ENCODE results near the gene OR1I1. TPM values are rescaled to one million over a fixed set of nuclear protein-coding genes. Genes with fewer than 3 reads are reported as not detected.

Gene OR1I1
- total and polyA plus RNA-seq, 4 donors, result 0.13 TPM; not detected in 3

DNA sequence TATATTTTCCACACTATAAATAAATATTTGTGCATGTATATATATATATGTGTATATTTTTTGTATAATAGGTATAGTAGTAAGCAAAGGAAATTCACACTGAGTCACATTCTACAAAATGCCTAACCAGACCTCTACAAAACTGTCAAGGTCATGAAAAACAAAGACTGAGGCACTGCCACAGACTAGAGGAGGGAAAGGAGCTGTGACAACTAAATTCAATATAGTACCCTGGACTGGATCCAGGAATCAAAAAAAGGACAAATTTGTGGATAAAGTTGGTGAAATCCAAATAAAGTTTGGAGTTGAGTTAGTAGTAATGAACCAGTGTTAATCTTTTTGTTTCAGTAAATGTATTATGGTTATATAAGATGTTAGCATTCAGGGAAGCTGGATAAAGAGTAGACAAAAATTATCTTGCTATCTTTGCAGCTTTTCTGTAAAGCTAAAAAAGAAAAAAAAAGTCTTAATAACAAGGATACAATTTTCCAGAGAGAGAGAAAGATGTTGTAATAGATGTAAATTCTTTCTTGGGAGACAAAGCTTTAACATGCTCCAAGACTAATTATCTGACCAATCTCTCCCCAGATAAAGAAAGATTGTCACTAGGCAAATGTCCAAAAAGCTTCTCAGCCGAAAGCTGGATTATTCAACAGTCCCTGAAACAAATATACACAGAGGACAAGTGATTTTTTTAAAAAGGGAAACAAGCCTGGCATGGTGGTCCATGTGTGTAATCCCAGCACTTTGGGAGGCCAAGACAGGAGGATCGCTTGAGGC, 44.3 kb downstream of the OR1I1 start:
- Histone ChIP-seq H3K4me3 (ENCODE audit: low read length in 2 of 2) (no peak overlapping the region), H3K36me3 (ENCODE audit: control insufficient read depth in 1 of 2, insufficient read depth in 2 of 2, low read length in 1 of 2) (no peaks in the 10 kb centered on the region), H3K9me3 (ENCODE audit: control insufficient read depth, low read length) (no peaks in the 10 kb centered on the region), H3K27me3 (ENCODE audit: control insufficient read depth in 1 of 2, insufficient read depth in 2 of 2, low read length in 1 of 2) (no peaks in the 10 kb centered on the region), H3K27ac (ENCODE audit: low read depth in 1 of 2, low read length in 2 of 2) (no peak overlapping the region), H3K4me1 (ENCODE audit: control insufficient read depth in 1 of 2, insufficient read depth in 2 of 2, low read length in 2 of 2) (no peaks in the 10 kb centered on the region)
- DNase-seq (no peak), ATAC-seq (ENCODE audit: low FRiP score) (no peak)
- intact Hi-C loops (cut with DNase I), result no loop called here
- WGBS, 2 donors, result 59 to 62% methylated on average over 2 of the region's 2 CpGs

- DNase-seq (no peak), ATAC-seq (ENCODE audit: low FRiP score) (no peak)
- H3K4me3 ChIP-seq (ENCODE audit: low read length in 2 of 2), result no peak overlapping the region
- no peak overlapping the region for H3K27ac ChIP-seq (ENCODE audit: low read depth in 1 of 2, low read length in 2 of 2)
- 80 to 81% methylated on average over 6 of the region's 6 CpGs for WGBS, 2 donors
- H3K4me1 ChIP-seq (ENCODE audit: control insufficient read depth in 1 of 2, insufficient read depth in 2 of 2, low read length in 2 of 2), result no peaks in the 10 kb centered on the region
- intact Hi-C loops (cut with DNase I), result no loop called here
- no peaks in the 10 kb centered on the region for H3K36me3 ChIP-seq (ENCODE audit: control insufficient read depth in 1 of 2, insufficient read depth in 2 of 2, low read length in 1 of 2)
- H3K9me3 ChIP-seq (ENCODE audit: control insufficient read depth, low read length), result no peaks in the 10 kb centered on the region
- H3K27me3 ChIP-seq (ENCODE audit: control insufficient read depth in 1 of 2, insufficient read depth in 2 of 2, low read length in 1 of 2), result no peaks in the 10 kb centered on the region
Measured at GRCh38 chr19:15128162-15128770, 46.3 kb downstream of the OR1I1 start.

DNA sequence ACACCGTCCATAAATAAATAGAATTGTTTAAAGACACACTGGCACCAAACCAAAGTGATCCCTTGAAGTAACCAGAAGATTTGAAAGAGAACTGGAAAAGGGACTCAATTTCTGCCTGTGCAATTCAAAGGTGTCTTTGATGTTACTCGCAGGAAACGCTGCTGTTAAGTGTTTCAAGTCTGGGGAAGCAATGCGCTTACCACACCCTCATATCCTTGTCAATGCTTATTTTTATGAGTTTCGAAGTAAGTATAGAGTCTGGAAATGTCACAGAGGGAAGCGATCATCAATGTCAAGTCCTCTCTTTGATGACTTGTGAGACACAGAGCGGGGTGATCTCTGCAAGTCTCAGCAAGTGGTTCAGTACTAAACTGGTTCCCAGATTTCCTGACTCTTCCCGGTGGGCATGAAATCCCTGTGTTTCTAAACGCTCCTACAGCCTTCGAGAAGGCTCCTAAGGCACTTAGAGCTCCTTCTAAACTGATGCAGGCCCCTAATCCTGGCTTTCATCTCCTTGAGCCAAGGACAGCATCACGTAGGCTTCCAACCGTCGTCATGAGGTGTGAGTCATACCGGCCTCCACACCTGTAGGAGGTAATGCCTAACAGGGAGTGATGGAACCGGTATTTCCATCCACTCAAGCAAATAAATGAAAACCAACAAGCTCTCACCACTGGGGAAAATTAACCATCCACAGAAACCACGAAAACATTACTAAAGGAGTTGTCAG, 48.0 kb downstream of the OR1I1 start:
- no peak for ATAC-seq (ENCODE audit: low FRiP score)
- Histone ChIP-seq H3K36me3 (ENCODE audit: control insufficient read depth in 1 of 2, insufficient read depth in 2 of 2, low read length in 1 of 2) (no peaks in the 10 kb centered on the region), H3K4me1 (ENCODE audit: control insufficient read depth in 1 of 2, insufficient read depth in 2 of 2, low read length in 2 of 2) (no peaks in the 10 kb centered on the region), H3K27me3 (ENCODE audit: control insufficient read depth in 1 of 2, insufficient read depth in 2 of 2, low read length in 1 of 2) (no peaks in the 10 kb centered on the region), H3K4me3 (ENCODE audit: low read length in 2 of 2) (no peak overlapping the region), H3K9me3 (ENCODE audit: control insufficient read depth, low read length) (no peaks in the 10 kb centered on the region), H3K27ac (ENCODE audit: low read depth in 1 of 2, low read length in 2 of 2) (no peak overlapping the region)
- no peak for DNase-seq
- intact Hi-C loops (cut with DNase I), result no loop called here
- 81% methylated on average over 16 of the region's 16 CpGs for WGBS, 2 donors

GRCh38 chr19:15136234-15136954, 54.4 kb downstream of the OR1I1 start:
- Histone ChIP-seq H3K4me3 (ENCODE audit: low read length in 2 of 2) (no peak overlapping the region), H3K4me1 (ENCODE audit: control insufficient read depth in 1 of 2, insufficient read depth in 2 of 2, low read length in 2 of 2) (no peaks in the 10 kb centered on the region), H3K27ac (ENCODE audit: low read depth in 1 of 2, low read length in 2 of 2) (no peak overlapping the region), H3K9me3 (ENCODE audit: control insufficient read depth, low read length) (no peaks in the 10 kb centered on the region), H3K27me3 (ENCODE audit: control insufficient read depth in 1 of 2, insufficient read depth in 2 of 2, low read length in 1 of 2) (no peaks in the 10 kb centered on the region), H3K36me3 (ENCODE audit: control insufficient read depth in 1 of 2, insufficient read depth in 2 of 2, low read length in 1 of 2) (no peaks in the 10 kb centered on the region)
- DNase-seq (no peak), ATAC-seq (ENCODE audit: low FRiP score) (no peak)
- WGBS, 2 donors, result 67 to 70% methylated on average over 2 of the region's 2 CpGs
- intact Hi-C loops (cut with DNase I), result no loop called here

DNA sequence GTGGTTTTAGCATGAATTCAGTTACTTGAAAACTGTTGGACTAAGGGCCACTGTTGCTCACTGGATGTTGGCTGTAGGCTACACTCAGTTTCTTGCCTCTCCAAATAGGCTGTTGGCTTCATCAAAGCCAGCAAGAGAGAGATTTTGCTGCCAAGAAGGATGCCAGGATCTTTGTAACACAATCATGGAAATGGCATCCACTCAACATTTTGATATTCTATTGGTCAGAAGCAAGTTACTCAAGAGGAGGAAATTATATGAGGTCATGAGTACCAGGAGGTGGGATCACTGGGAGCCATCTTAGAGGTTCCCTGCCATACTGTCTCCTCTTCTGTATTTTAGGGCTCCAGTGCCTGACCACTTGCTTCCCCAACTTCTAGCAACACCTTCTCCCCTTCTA, 55.8 kb downstream of the OR1I1 start:
- Histone ChIP-seq H3K9me3 (ENCODE audit: control insufficient read depth, low read length) (no peaks in the 10 kb centered on the region), H3K4me1 (ENCODE audit: control insufficient read depth in 1 of 2, insufficient read depth in 2 of 2, low read length in 2 of 2) (no peaks in the 10 kb centered on the region), H3K27me3 (ENCODE audit: control insufficient read depth in 1 of 2, insufficient read depth in 2 of 2, low read length in 1 of 2) (no peaks in the 10 kb centered on the region), H3K36me3 (ENCODE audit: control insufficient read depth in 1 of 2, insufficient read depth in 2 of 2, low read length in 1 of 2) (no peaks in the 10 kb centered on the region), H3K4me3 (ENCODE audit: low read length in 2 of 2) (no peak overlapping the region), H3K27ac (ENCODE audit: low read depth in 1 of 2, low read length in 2 of 2) (no peak overlapping the region)
- intact Hi-C loops (cut with DNase I), result no loop called here
- DNase-seq, result no peak
- ATAC-seq (ENCODE audit: low FRiP score), result no peak

GRCh38 chr19:15138427-15138826, 56.4 kb downstream of the OR1I1 start:
- Histone ChIP-seq H3K4me3 (ENCODE audit: low read length in 2 of 2) (no peak overlapping the region), H3K36me3 (ENCODE audit: control insufficient read depth in 1 of 2, insufficient read depth in 2 of 2, low read length in 1 of 2) (no peaks in the 10 kb centered on the region), H3K27ac (ENCODE audit: low read depth in 1 of 2, low read length in 2 of 2) (no peak overlapping the region), H3K9me3 (ENCODE audit: control insufficient read depth, low read length) (no peaks in the 10 kb centered on the region), H3K27me3 (ENCODE audit: control insufficient read depth in 1 of 2, insufficient read depth in 2 of 2, low read length in 1 of 2) (no peaks in the 10 kb centered on the region), H3K4me1 (ENCODE audit: control insufficient read depth in 1 of 2, insufficient read depth in 2 of 2, low read length in 2 of 2) (no peaks in the 10 kb centered on the region)
- intact Hi-C loops (cut with DNase I), result no loop called here
- DNase-seq (no peak), ATAC-seq (ENCODE audit: low FRiP score) (no peak)
- 54 to 70% methylated on average over 1 of the region's 1 CpG for WGBS, 2 donors

DNA sequence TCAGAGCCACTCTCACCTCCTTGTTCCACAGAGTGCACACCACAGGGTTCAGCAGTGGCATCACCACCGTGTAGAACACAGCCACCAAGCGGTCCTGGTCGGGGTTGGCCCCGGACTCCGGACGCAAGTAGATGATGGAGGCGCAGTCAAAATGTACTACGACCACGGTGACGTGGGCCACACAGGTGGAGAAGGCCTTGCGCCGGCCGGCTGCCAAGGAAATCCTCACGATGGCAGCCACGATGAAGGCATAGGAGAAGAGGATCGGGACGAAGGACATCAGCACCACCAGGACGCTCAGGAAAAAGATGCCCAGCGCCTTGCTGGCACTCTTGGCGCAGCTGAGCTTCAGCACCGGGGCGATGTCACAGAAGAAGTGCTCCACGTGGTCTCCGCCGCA, 59.1 kb downstream of the OR1I1 start:
- ATAC-seq (ENCODE audit: low FRiP score) (no peak), DNase-seq (no peak)
- Histone ChIP-seq H3K9me3 (ENCODE audit: control insufficient read depth, low read length) (no peaks in the 10 kb centered on the region), H3K36me3 (ENCODE audit: control insufficient read depth in 1 of 2, insufficient read depth in 2 of 2, low read length in 1 of 2) (no peaks in the 10 kb centered on the region), H3K4me3 (ENCODE audit: low read length in 2 of 2) (no peak overlapping the region), H3K27me3 (ENCODE audit: control insufficient read depth in 1 of 2, insufficient read depth in 2 of 2, low read length in 1 of 2) (no peaks in the 10 kb centered on the region), H3K4me1 (ENCODE audit: control insufficient read depth in 1 of 2, insufficient read depth in 2 of 2, low read length in 2 of 2) (no peaks in the 10 kb centered on the region), H3K27ac (ENCODE audit: low read depth in 1 of 2, low read length in 2 of 2) (no peak overlapping the region)
- intact Hi-C loops (cut with DNase I), result no loop called here
- 94 to 96% methylated on average over 25 of the region's 25 CpGs for WGBS, 2 donors

GRCh38 chr19:15142313-15142712, 60.3 kb downstream of the OR1I1 start:
- H3K4me3 ChIP-seq (ENCODE audit: low read length in 2 of 2), result no peak overlapping the region
- H3K36me3 ChIP-seq (ENCODE audit: control insufficient read depth in 1 of 2, insufficient read depth in 2 of 2, low read length in 1 of 2), result no peaks in the 10 kb centered on the region
- no peak overlapping the region for H3K27ac ChIP-seq (ENCODE audit: low read depth in 1 of 2, low read length in 2 of 2)
- DNase-seq, result no peak
- no peaks in the 10 kb centered on the region for H3K27me3 ChIP-seq (ENCODE audit: control insufficient read depth in 1 of 2, insufficient read depth in 2 of 2, low read length in 1 of 2)
- ATAC-seq (ENCODE audit: low FRiP score), result no peak
- intact Hi-C loops (cut with DNase I), result no loop called here
- no peaks in the 10 kb centered on the region for H3K4me1 ChIP-seq (ENCODE audit: control insufficient read depth in 1 of 2, insufficient read depth in 2 of 2, low read length in 2 of 2)
- WGBS, 2 donors, result 87% methylated on average over 5 of the region's 5 CpGs
- H3K9me3 ChIP-seq (ENCODE audit: control insufficient read depth, low read length), result no peaks in the 10 kb centered on the region

Measured in aorta (tissue), 5 donors.